ENCODE results near the gene RBM34.
"Not testable (repeated sequence)": the region's sequence is repeated elsewhere in the genome, so short reads cannot be mapped to it uniquely, and the experiment has no call there.

- TF ChIP-seq CTCF (conservative IDR thresholded peaks at IDR 0.05; ENCODE audit: low read length); EZH2phosphoT487 (IDR thresholded peaks at IDR 0.05; ENCODE audit: borderline replicate concordance): not testable (repeated sequence)
Observed at GRCh38 chr1:235092415-235092814, 68.6 kb downstream of the RBM34 start.

Data from Loucy (cell line).